Progenitor cell of endocrine pancreas (in vitro differentiated cells): ENCODE measurements around the gene RAD1. TPM values are rescaled to one million over a fixed set of nuclear protein-coding genes. Genes with fewer than 3 reads are reported as not detected.
A peak's percentile ranks its signal among the peaks of the same experiment; 100 is the strongest.

Experiments used
- DNase-seq: peaks from one replicate; pipeline ENCODE4 v3.0.0; 2021; ENCODE audit warnings: low spot score; ENCODE audit not compliant: unreplicated experiment
- H3K27ac Mint-ChIP-seq: 2 replicates; pipeline ENCODE4 v1.8.0; 2021; ENCODE audit warnings: mild to moderate bottlenecking, moderate library complexity, mixed read lengths
- H3K27me3 Mint-ChIP-seq: 2 replicates; pipeline ENCODE4 v1.8.0; 2021; ENCODE audit warnings: mixed read lengths
- H3K36me3 Mint-ChIP-seq: 2 replicates; pipeline ENCODE4 v1.8.0; 2022; ENCODE audit warnings: mixed read lengths; ENCODE audit not compliant: insufficient read depth
- H3K4me1 Mint-ChIP-seq: 2 replicates; pipeline ENCODE4 v1.8.0; 2021; ENCODE audit warnings: low read depth, mixed read lengths
- H3K4me3 Mint-ChIP-seq: 2 replicates; pipeline ENCODE4 v1.8.0; 2021; ENCODE audit warnings: low read depth, mild to moderate bottlenecking, moderate library complexity, mixed read lengths
- H3K9me3 Mint-ChIP-seq: 2 replicates; pipeline ENCODE4 v1.8.0; 2021; ENCODE audit warnings: low read depth, mixed read lengths
- total RNA-seq: library from RNA; stranded (reverse); gene quantifications from 2 replicates; pipeline ENCODE4 v1.2.1, GENCODE V29; 2021
- TF ChIP-seq, protein P1 (sequence below): fragments of 200-600 bp; sonication (generic); IDR thresholded peaks from one replicate; pipeline ENCODE4 v1.5.0; 2021; ENCODE audit warnings: antibody characterized with exemption, mild to moderate bottlenecking; ENCODE audit not compliant: unreplicated experiment

Gene RAD1
- total RNA-seq, 1 donor from 2014 or later = 32.4 TPM

DNA sequence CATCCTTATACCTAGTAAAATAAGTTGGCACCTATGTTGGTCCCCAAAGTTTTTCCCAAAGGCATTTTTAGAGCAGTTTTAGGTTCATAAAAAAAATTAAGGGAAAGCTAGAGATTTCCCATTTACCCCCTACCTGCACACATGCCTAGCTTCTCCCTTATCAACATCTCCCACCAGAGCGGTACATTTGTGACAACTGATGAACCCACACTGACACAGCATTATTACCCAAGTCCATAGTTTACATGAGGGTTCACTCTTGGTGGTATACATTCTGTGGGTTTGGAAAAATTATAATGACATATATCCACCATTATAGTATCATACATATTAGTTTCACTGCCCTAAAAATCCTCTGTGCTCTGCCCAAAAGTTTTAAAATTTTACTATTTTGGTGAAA lies 12.0 kb downstream of the RAD1 start:
- no peaks in the 10 kb centered on the region for H3K4me1 Mint-ChIP-seq
- no peak overlapping the region for H3K27ac Mint-ChIP-seq
- TF ChIP-seq, protein P1, sequence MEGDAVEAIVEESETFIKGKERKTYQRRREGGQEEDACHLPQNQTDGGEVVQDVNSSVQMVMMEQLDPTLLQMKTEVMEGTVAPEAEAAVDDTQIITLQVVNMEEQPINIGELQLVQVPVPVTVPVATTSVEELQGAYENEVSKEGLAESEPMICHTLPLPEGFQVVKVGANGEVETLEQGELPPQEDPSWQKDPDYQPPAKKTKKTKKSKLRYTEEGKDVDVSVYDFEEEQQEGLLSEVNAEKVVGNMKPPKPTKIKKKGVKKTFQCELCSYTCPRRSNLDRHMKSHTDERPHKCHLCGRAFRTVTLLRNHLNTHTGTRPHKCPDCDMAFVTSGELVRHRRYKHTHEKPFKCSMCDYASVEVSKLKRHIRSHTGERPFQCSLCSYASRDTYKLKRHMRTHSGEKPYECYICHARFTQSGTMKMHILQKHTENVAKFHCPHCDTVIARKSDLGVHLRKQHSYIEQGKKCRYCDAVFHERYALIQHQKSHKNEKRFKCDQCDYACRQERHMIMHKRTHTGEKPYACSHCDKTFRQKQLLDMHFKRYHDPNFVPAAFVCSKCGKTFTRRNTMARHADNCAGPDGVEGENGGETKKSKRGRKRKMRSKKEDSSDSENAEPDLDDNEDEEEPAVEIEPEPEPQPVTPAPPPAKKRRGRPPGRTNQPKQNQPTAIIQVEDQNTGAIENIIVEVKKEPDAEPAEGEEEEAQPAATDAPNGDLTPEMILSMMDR = no peak
- H3K27me3 Mint-ChIP-seq = no peaks in the 10 kb centered on the region
- no peak for DNase-seq
- no peak overlapping the region for H3K4me3 Mint-ChIP-seq
- H3K9me3 Mint-ChIP-seq = no peaks in the 10 kb centered on the region
- H3K36me3 Mint-ChIP-seq = peaks cover 2% of the 10 kb centered on the region

DNA sequence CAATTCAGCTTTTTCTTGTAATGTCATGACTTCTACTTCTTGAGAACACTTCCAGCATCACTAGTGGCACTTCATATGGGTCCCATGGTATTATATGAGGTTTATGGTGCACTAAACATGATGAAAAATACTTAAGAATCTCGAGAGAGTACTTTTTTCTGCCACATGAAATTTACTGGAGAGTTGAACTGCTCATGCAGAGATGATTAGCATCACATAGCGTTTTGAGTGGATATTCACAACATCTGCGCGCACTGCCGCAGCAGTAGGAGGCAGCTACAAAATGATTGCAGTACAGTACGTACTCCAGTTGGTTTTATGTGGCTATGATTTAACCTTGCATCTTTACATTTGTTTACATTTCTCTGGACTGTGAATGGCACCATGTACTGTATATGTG lies 14.7 kb downstream of the RAD1 start:
- Mint-ChIP-seq H3K27ac (no peak overlapping the region), H3K36me3 (peaks cover 2% of the 10 kb centered on the region), H3K4me3 (no peak overlapping the region), H3K27me3 (no peaks in the 10 kb centered on the region), H3K4me1 (peaks cover 3% of the 10 kb centered on the region), H3K9me3 (no peaks in the 10 kb centered on the region)
- TF ChIP-seq, protein P1 = no peak
- DNase-seq = no peak

DNA sequence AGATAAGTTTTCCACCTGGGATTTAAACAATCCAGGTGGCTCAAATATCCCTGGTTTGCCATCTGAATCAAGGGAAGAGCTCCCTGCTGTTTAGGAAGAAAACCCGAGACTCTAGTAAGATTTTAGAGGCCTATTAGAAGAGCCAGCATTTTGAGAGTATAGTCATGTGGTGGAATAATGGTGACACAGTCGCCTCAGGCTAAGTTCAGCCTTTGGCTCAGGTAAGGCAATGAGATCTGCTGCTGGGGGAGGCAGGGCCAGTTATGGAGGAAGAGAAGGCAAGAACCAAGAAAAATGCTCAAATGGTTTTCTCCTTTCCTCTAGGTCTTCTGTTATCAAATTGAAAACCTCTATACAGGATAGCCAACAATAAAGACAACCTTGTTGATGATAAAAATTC lies 16.2 kb downstream of the RAD1 start:
- no peak for DNase-seq
- Mint-ChIP-seq H3K4me1 (peaks cover 3% of the 10 kb centered on the region), H3K9me3 (no peaks in the 10 kb centered on the region), H3K27me3 (no peaks in the 10 kb centered on the region), H3K4me3 (no peak overlapping the region), H3K27ac (no peak overlapping the region), H3K36me3 (no peaks in the 10 kb centered on the region)
- TF ChIP-seq, protein P1 = no peak

DNA sequence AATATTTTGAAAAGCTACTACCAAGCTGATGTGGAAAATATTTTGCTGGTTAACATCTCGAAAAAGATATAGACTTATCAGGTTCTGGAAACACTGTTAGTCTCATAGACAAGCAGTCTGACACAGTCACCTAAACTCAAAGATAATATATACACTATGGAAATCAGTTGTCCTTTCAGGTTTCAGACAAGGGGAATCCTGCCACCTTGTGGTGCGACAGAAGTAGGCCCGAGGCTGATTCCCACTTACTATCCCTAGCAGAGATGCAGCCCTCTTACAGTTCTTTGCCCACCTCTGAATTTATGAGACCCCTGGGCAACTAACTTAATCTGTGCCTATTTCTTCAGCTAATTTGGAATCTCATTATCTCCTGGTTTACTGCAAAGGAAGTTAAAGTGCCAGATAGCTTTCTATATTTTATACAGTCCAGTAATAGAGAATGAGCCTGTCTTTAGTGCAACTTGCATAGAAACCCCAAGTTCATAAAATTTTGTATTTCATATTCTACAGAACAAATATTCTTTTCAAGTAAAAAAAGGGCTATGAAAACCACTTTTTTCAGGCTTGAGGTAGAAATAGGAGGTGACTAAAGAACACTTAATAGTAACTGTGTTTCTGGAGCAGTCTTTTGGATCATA lies 16.9 kb downstream of the RAD1 start:
- no peak overlapping the region for H3K4me3 Mint-ChIP-seq
- no peaks in the 10 kb centered on the region for H3K9me3 Mint-ChIP-seq
- H3K4me1 Mint-ChIP-seq = peaks cover 3% of the 10 kb centered on the region
- peak; percentile 42 for DNase-seq
- H3K27ac Mint-ChIP-seq = peak overlapping the region; percentile 41
- TF ChIP-seq, protein P1 = peak; percentile 91
- H3K27me3 Mint-ChIP-seq = no peaks in the 10 kb centered on the region
- no peaks in the 10 kb centered on the region for H3K36me3 Mint-ChIP-seq

DNA sequence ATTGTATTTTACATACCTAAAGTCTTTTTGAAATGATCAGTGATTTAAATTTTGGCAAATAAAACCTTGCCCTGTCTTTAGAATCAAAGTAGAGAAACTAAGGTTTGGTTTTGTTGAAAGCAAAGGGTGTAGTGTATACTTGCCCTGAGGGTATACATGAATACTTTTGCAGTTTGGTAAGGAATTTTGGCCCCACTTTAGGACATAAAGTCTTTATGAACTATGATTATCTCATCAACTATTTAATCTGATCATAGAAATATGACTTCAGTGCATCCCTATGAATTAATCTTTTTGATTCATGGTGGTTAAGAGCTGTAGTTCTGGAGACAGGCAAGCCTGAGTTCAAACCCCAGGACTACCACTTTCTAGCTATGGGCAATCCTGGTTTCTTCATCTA lies 17.7 kb downstream of the RAD1 start:
- no peak overlapping the region for H3K27ac Mint-ChIP-seq
- DNase-seq = no peak
- H3K36me3 Mint-ChIP-seq = no peaks in the 10 kb centered on the region
- H3K4me1 Mint-ChIP-seq = peaks cover 3% of the 10 kb centered on the region
- TF ChIP-seq, protein P1 = no peak
- no peaks in the 10 kb centered on the region for H3K27me3 Mint-ChIP-seq
- no peak overlapping the region for H3K4me3 Mint-ChIP-seq
- H3K9me3 Mint-ChIP-seq = no peaks in the 10 kb centered on the region
